ENCODE results near the gene CDC14B. TPM values are rescaled to one million over a fixed set of nuclear protein-coding genes. Genes with fewer than 3 reads are reported as not detected.

The CDC14B gene
- total and polyA plus RNA-seq, 2 donors (not counting 1 experiment from before 2014, with no cell fraction given) = 2.8 to 8.5 TPM

- TF ChIP-seq, protein P1, sequence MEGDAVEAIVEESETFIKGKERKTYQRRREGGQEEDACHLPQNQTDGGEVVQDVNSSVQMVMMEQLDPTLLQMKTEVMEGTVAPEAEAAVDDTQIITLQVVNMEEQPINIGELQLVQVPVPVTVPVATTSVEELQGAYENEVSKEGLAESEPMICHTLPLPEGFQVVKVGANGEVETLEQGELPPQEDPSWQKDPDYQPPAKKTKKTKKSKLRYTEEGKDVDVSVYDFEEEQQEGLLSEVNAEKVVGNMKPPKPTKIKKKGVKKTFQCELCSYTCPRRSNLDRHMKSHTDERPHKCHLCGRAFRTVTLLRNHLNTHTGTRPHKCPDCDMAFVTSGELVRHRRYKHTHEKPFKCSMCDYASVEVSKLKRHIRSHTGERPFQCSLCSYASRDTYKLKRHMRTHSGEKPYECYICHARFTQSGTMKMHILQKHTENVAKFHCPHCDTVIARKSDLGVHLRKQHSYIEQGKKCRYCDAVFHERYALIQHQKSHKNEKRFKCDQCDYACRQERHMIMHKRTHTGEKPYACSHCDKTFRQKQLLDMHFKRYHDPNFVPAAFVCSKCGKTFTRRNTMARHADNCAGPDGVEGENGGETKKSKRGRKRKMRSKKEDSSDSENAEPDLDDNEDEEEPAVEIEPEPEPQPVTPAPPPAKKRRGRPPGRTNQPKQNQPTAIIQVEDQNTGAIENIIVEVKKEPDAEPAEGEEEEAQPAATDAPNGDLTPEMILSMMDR (IDR thresholded peaks at IDR 0.05) = no peak
- no peak for TF ChIP-seq EZH2 (IDR thresholded peaks at IDR 0.05; ENCODE audit: borderline replicate concordance, insufficient read depth, low read depth, low read length, poor library complexity, severe bottlenecking)
- H3K27ac ChIP-seq (ENCODE audit: low read length in 2 of 2) = no peak overlapping the region
- no peaks in the 10 kb centered on the region for H3K4me1 Mint-ChIP-seq
- H3K9me3 Mint-ChIP-seq (ENCODE audit: insufficient read depth) = no peaks in the 10 kb centered on the region
- H3K27me3 ChIP-seq (replicated peaks in 1 of 4; ENCODE audit: control extremely low read depth in 1 of 4, control insufficient read depth in 3 of 4, insufficient read depth in 4 of 4, low read length in 3 of 4) = no peaks in the 10 kb centered on the region
- no peak overlapping the region for H3K27ac Mint-ChIP-seq
- 100% methylated on average over 3 of the region's 6 CpGs for WGBS (ENCODE audit: insufficient coverage)
- no peak overlapping the region for H2AFZ ChIP-seq (ENCODE audit: insufficient read depth, low read depth, low read length, poor library complexity, severe bottlenecking)
- CTCF ChIA-PET = no interaction called here
- H4K20me1 ChIP-seq (ENCODE audit: control insufficient read depth, insufficient read depth, low read length, poor library complexity, severe bottlenecking) = no peaks in the 10 kb centered on the region
- DNase-seq (no peak), ATAC-seq (ENCODE audit: low read depth) (no peak)
- no peaks in the 10 kb centered on the region for H3K27me3 Mint-ChIP-seq
- H3K4me1 ChIP-seq (ENCODE audit: control insufficient read depth in 2 of 2, insufficient read depth in 2 of 2, low read length in 2 of 2) = no peaks in the 10 kb centered on the region
- no peaks in the 10 kb centered on the region for H3K9me3 ChIP-seq (ENCODE audit: control extremely low read depth in 1 of 3, control insufficient read depth in 2 of 3, insufficient read depth in 1 of 3, low read length in 2 of 3)
- intact Hi-C loops (cut with micrococcal nuclease) = no loop called here
- no peaks in the 10 kb centered on the region for H3K79me2 ChIP-seq (ENCODE audit: control insufficient read depth, insufficient read depth, low read length)
- H3K4me2 ChIP-seq (replicated peaks; ENCODE audit: low read depth, low read length, poor library complexity, severe bottlenecking) = no peak overlapping the region
- POLR2A ChIA-PET = no interaction called here
- H3K9ac ChIP-seq (ENCODE audit: low read length) = no peak overlapping the region
- no peak overlapping the region for H3K4me3 ChIP-seq (ENCODE audit: control extremely low read depth in 1 of 5, extremely low read depth in 1 of 5, insufficient read depth in 1 of 5, low read depth in 2 of 5, low read length in 4 of 5)
- no peak overlapping the region for H3K4me3 Mint-ChIP-seq
- H3K36me3 ChIP-seq (replicated peaks in 1 of 2; ENCODE audit: control extremely low read depth in 1 of 2, control insufficient read depth in 1 of 2, extremely low read depth in 1 of 2, insufficient read depth in 2 of 2, low read length in 1 of 2) = no peaks in the 10 kb centered on the region
Measured at GRCh38 chr9:96502539-96503373, 116.9 kb downstream of the CDC14B start.

Measured in B cell (primary cell).